Fibroblast of skin of back (primary cell): ENCODE results near the gene SPATA3.
A peak's percentile ranks its signal among the peaks of the same experiment; 100 is the strongest.

Source experiments
- DNase-seq: peaks from one replicate; pipeline ENCODE4 v3.0.0-alpha.2; 2013

Gene SPATA3

GRCh38 chr2:230968921-230969658 lies 26.8 kb upstream of the SPATA3 start:
- DNase-seq, result no peak

- no peak for DNase-seq
Measured at GRCh38 chr2:230969659-230970015, 26.3 kb upstream of the SPATA3 start.

GRCh38 chr2:230972046-230972445 lies 23.9 kb upstream of the SPATA3 start:
- no peak for DNase-seq

- DNase-seq, result peak; percentile 79
Measured at GRCh38 chr2:230974096-230974913, 21.6 kb upstream of the SPATA3 start.

GRCh38 chr2:230975927-230976326 lies 20.0 kb upstream of the SPATA3 start:
- DNase-seq, result no peak

- no peak for DNase-seq
Measured at GRCh38 chr2:230976671-230977171, 19.2 kb upstream of the SPATA3 start.

GRCh38 chr2:230980468-230980867 lies 15.5 kb upstream of the SPATA3 start:
- DNase-seq, result no peak

GRCh38 chr2:230981704-230982103 lies 14.2 kb upstream of the SPATA3 start:
- DNase-seq, result no peak

- no peak for DNase-seq
Measured at GRCh38 chr2:230982126-230982525, 13.8 kb upstream of the SPATA3 start.

GRCh38 chr2:230982528-230982927 lies 13.4 kb upstream of the SPATA3 start:
- DNase-seq, result no peak

GRCh38 chr2:230983566-230983965 lies 12.4 kb upstream of the SPATA3 start:
- no peak for DNase-seq

GRCh38 chr2:230984393-230985220 lies 11.3 kb upstream of the SPATA3 start:
- no peak for DNase-seq

- DNase-seq, result no peak
Measured at GRCh38 chr2:230985519-230986231, 10.2 kb upstream of the SPATA3 start.

GRCh38 chr2:230986520-230987136 lies 9.3 kb upstream of the SPATA3 start:
- DNase-seq, result no peak

GRCh38 chr2:230987137-230988020 lies 8.5 kb upstream of the SPATA3 start:
- peak; percentile 61 for DNase-seq

- no peak for DNase-seq
Measured at GRCh38 chr2:230989731-230990130, 6.2 kb upstream of the SPATA3 start.

- DNase-seq, result no peak
Measured at GRCh38 chr2:230990131-230990898, 5.6 kb upstream of the SPATA3 start.

GRCh38 chr2:230990899-230991150 lies 5.1 kb upstream of the SPATA3 start:
- no peak for DNase-seq

GRCh38 chr2:230991598-230991997 lies 4.3 kb upstream of the SPATA3 start:
- no peak for DNase-seq

- DNase-seq, result no peak
Measured at GRCh38 chr2:230996661-230997060, 740 bp downstream of the SPATA3 start.
